HCT116 (cell line): Measurements from ENCODE around the gene DNMT3A. TPM values are rescaled to one million over a fixed set of nuclear protein-coding genes. Genes with fewer than 3 reads are reported as not detected.

Experiments
- ATAC-seq: fragments of 200-7000 bp; cut with Tn5 transposase; 2 replicates; pipeline ENCODE4 v1.9.1; 2020; ENCODE audit warnings: mild to moderate bottlenecking, moderate library complexity
- BruUV-seq: library from RNA; stranded (reverse); fragments of 400-500 nt; replicated peaks from 2 replicates; lab custom pipeline; 2021; lab: Mats Ljungman, UMichigan
- CTCF ChIA-PET: fragments of 300-600 bp; sonication (Branson Sonifier 250); formaldehyde crosslinking; loops from one replicate; lab custom pipeline; 2021; ENCODE audit warnings: antibody characterized with exemption; lab: Charles Lee
- POLR2A ChIA-PET: fragments of 300-600, 350-600 bp; sonication (Branson Sonifier 250); formaldehyde crosslinking; loops from one replicate; lab custom pipeline; 2021; ENCODE audit warnings: antibody characterized with exemption; lab: Charles Lee
- RAD21 ChIA-PET, 2 experiments: fragments of 300-600 bp; sonication (Branson Sonifier 250); formaldehyde crosslinking; loops; one replicate each; lab custom pipeline; 2023; ENCODE audit warnings: low total read pairs in 2 of 2; ENCODE audit not compliant: uncharacterized antibody in 2 of 2, unreplicated experiment in 2 of 2, low non-redundant PET in 1 of 2; lab: Charles Lee
- DNase-seq: peaks from one replicate; pipeline ENCODE4 v3.0.0-alpha.2; 2010; ENCODE audit warnings: low read depth, low spot score
- H2AFZ ChIP-seq: fragments of 200-600 bp; shearing (Covaris generic), sonication (generic); 2 replicates; pipeline ENCODE4 v1.6.1; 2017; ENCODE audit warnings: low read depth, mixed run types, mixed read lengths, antibody characterized with exemption, low read length; ENCODE audit not compliant: poor library complexity, severe bottlenecking
- H3K27ac ChIP-seq: 2 replicates; pipeline ENCODE4 v1.5.1; 2012; ENCODE audit warnings: low read depth, low read length
- H3K27me3 ChIP-seq: fragments of 200-600 bp; sonication (generic); 2 replicates; pipeline ENCODE4 v1.6.1; 2016; ENCODE audit warnings: mixed run types, low read length, mixed read lengths; ENCODE audit not compliant: insufficient read depth
- H3K36me3 ChIP-seq, 2 experiments: fragments of 200-500 bp in 1 of 2; fragments of 200-600 bp in 1 of 2; sonication (Bioruptor generic) in 1 of 2; sonication (generic) in 1 of 2; 2 replicates each; pipeline versions ENCODE4 v1.5.1 to v1.6.1; 2014 to 2016; ENCODE audit warnings: low read length in 2 of 2, inconsistent platforms in 1 of 2, mixed read lengths in 1 of 2, mixed run types in 1 of 2; ENCODE audit not compliant: insufficient read depth in 2 of 2, control insufficient read depth in 1 of 2
- H3K4me1 ChIP-seq, 2 experiments: fragments of 200-600 bp in 1 of 2; sonication (generic) in 1 of 2; 2 replicates each; pipeline versions ENCODE4 v1.5.1 to v1.6.1; 2012 to 2017; ENCODE audit warnings: low read length in 2 of 2, inconsistent platforms in 1 of 2, mild to moderate bottlenecking in 1 of 2, mixed read lengths in 1 of 2, mixed run types in 1 of 2, moderate library complexity in 1 of 2; ENCODE audit not compliant: insufficient read depth in 2 of 2, control insufficient read depth in 1 of 2
- H3K4me2 ChIP-seq: fragments of 200-600 bp; sonication (generic); 2 replicates; pipeline ENCODE4 v1.6.1; 2017; ENCODE audit warnings: mixed run types, low read length, mixed read lengths
- H3K4me3 ChIP-seq, 2 experiments: fragments of 200-600 bp in 1 of 2; sonication (generic) in 1 of 2; replicated peaks in 1 of 2; 2 replicates each; pipeline ENCODE4 v1.5.1; 2011 to 2016; ENCODE audit warnings: low read length in 2 of 2, control low read depth in 1 of 2, low read depth in 1 of 2, mild to moderate bottlenecking in 1 of 2, mixed read lengths in 1 of 2, mixed run types in 1 of 2
- H3K79me2 ChIP-seq: fragments of 200-600 bp; sonication (generic); 2 replicates; pipeline ENCODE4 v1.6.1; 2017; ENCODE audit warnings: mild to moderate bottlenecking, mixed run types, low read length, moderate library complexity, mixed read lengths; ENCODE audit not compliant: insufficient read depth
- H3K9ac ChIP-seq: fragments of 200-600 bp; sonication (generic); 2 replicates; pipeline ENCODE4 v1.6.1; 2016; ENCODE audit warnings: low read length, mixed read lengths
- H3K9me2 ChIP-seq: fragments of 200-600 bp; sonication (generic), shearing (Covaris generic); 2 replicates; pipeline ENCODE4 v1.6.1; 2017; ENCODE audit warnings: mixed run types, mild to moderate bottlenecking, moderate library complexity; ENCODE audit not compliant: insufficient read depth
- H3K9me3 ChIP-seq, 2 experiments: fragments of 200-500 bp in 1 of 2; fragments of 200-600 bp in 1 of 2; sonication (Bioruptor generic) in 1 of 2; sonication (generic) in 1 of 2; 2 replicates each; pipeline ENCODE4 v1.6.1; 2014 to 2017; ENCODE audit warnings: low read length in 2 of 2, mixed read lengths in 2 of 2, inconsistent platforms in 1 of 2, low read depth in 1 of 2, mild to moderate bottlenecking in 1 of 2, mixed run types in 1 of 2, moderate library complexity in 1 of 2; ENCODE audit not compliant: control insufficient read depth in 1 of 2, insufficient read depth in 1 of 2
- H4K20me1 ChIP-seq: fragments of 200-600 bp; sonication (generic), shearing (Covaris generic); 2 replicates; pipeline ENCODE4 v1.6.1; 2017; ENCODE audit warnings: mixed run types, mild to moderate bottlenecking, moderate library complexity; ENCODE audit not compliant: insufficient read depth
- CBX3 ChIP-seq: IDR thresholded peaks from 2 replicates; pipeline ENCODE4 v1.6.1; 2012; ENCODE audit warnings: low read depth
- CEBPB ChIP-seq: IDR thresholded peaks from 2 replicates; pipeline ENCODE4 v1.6.1; 2012; ENCODE audit warnings: low read depth
- EGR1 ChIP-seq: IDR thresholded peaks from 2 replicates; pipeline ENCODE4 v1.6.1; 2012; ENCODE audit warnings: low read depth
- EZH2 ChIP-seq: fragments of 200-600 bp; sonication (generic); IDR thresholded peaks from 2 replicates; pipeline ENCODE4 v1.6.1; 2017; ENCODE audit warnings: antibody characterized with exemption, mixed run types
- EZH2phosphoT487 ChIP-seq: fragments of 200-600 bp; IDR thresholded peaks from 2 replicates; pipeline ENCODE4 v1.6.1; 2018; ENCODE audit warnings: antibody characterized with exemption, borderline replicate concordance
- JUND ChIP-seq: IDR thresholded peaks from 2 replicates; pipeline ENCODE4 v1.6.1; 2012
- MAX ChIP-seq: IDR thresholded peaks from 2 replicates; pipeline ENCODE4 v1.6.1; 2012
- POLR2A ChIP-seq: IDR thresholded peaks from 2 replicates; pipeline ENCODE4 v1.7.0; 2011; ENCODE audit warnings: borderline replicate concordance; ENCODE audit not compliant: insufficient read depth, insufficient read length; ENCODE audit errors: extremely low read depth
- POLR2AphosphoS5 ChIP-seq: IDR thresholded peaks from 2 replicates; pipeline ENCODE4 v1.6.1; 2011; ENCODE audit warnings: mild to moderate bottlenecking, low read depth, low read length, moderate library complexity
- REST ChIP-seq: IDR thresholded peaks from 2 replicates; pipeline ENCODE4 v1.6.1; 2012; ENCODE audit warnings: low read depth
- TCF7L2 ChIP-seq: IDR thresholded peaks from 2 replicates; pipeline ENCODE4 v1.7.0; 2011; ENCODE audit warnings: borderline replicate concordance, inconsistent platforms; ENCODE audit not compliant: insufficient read depth, insufficient read length; ENCODE audit errors: extremely low read depth
- ZFX ChIP-seq: fragments of 450-650 bp; IDR thresholded peaks from 2 replicates; pipeline ENCODE4 v1.6.1; 2017
- intact Hi-C: fragments of 100-400 bp; cut with micrococcal nuclease; formaldehyde crosslinking; loops from 2 replicates; pipeline ENCODE4 v1.10.0; 2022
- total RNA-seq: library from RNA; stranded (reverse); gene quantifications from one replicate; pipeline ENCODE4 v1.2.1, GENCODE V29; 2021; ENCODE audit not compliant: unreplicated experiment
- TF ChIP-seq, protein P1 (sequence below), 3 experiments: fragments of 200-600 bp in 1 of 3; sonication (generic) in 1 of 3; IDR thresholded peaks in 2 of 3; conservative IDR thresholded peaks in 1 of 3; 2 replicates each; pipeline ENCODE4 v1.5.1; 2012 to 2017; ENCODE audit warnings: low read depth in 2 of 3, low read length in 2 of 3, antibody characterized with exemption in 1 of 3, borderline replicate concordance in 1 of 3, control low read depth in 1 of 3, mild to moderate bottlenecking in 1 of 3, mixed read lengths in 1 of 3, mixed run types in 1 of 3, moderate library complexity in 1 of 3; ENCODE audit not compliant: insufficient read depth in 1 of 3
- TF ChIP-seq, protein P2 (sequence below): IDR thresholded peaks from 2 replicates; pipeline ENCODE4 v1.6.1; 2012

The DNMT3A gene
- total RNA-seq, 1 experiment from 2014 or later, result 14.3 TPM

DNA sequence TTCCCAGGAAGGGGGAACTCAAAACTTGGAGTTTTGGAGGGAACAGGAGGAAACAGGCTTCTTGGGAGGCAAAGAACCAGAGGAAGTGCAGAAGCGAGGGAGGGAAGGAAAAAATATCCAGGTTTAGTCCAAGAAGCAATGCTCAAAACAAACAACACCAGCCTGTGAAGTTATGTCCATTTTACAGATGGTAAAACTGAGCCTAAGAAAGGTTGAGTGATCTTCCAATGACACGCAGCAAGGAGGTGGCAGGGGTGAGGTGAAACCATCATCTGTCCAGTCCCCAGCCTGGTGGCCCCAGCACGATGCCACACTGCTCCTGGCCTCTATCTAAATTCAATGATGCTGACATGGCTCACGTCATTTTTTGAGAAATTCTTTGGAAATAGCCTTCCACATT is 10.8 kb downstream of the DNMT3A start (continued):
- TF ChIP-seq, protein P1, sequence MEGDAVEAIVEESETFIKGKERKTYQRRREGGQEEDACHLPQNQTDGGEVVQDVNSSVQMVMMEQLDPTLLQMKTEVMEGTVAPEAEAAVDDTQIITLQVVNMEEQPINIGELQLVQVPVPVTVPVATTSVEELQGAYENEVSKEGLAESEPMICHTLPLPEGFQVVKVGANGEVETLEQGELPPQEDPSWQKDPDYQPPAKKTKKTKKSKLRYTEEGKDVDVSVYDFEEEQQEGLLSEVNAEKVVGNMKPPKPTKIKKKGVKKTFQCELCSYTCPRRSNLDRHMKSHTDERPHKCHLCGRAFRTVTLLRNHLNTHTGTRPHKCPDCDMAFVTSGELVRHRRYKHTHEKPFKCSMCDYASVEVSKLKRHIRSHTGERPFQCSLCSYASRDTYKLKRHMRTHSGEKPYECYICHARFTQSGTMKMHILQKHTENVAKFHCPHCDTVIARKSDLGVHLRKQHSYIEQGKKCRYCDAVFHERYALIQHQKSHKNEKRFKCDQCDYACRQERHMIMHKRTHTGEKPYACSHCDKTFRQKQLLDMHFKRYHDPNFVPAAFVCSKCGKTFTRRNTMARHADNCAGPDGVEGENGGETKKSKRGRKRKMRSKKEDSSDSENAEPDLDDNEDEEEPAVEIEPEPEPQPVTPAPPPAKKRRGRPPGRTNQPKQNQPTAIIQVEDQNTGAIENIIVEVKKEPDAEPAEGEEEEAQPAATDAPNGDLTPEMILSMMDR (IDR thresholded peaks at IDR 0.05 in 2 of 3, conservative IDR thresholded peaks at IDR 0.05 in 1 of 3; ENCODE audit: borderline replicate concordance in 1 of 3, insufficient read depth in 1 of 3, low read depth in 2 of 3, low read length in 2 of 3), result no peak
- TF ChIP-seq, protein P2, sequence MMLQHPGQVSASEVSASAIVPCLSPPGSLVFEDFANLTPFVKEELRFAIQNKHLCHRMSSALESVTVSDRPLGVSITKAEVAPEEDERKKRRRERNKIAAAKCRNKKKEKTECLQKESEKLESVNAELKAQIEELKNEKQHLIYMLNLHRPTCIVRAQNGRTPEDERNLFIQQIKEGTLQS, result no peak
- TF ChIP-seq REST (no peak), JUND (no peak)

DNA sequence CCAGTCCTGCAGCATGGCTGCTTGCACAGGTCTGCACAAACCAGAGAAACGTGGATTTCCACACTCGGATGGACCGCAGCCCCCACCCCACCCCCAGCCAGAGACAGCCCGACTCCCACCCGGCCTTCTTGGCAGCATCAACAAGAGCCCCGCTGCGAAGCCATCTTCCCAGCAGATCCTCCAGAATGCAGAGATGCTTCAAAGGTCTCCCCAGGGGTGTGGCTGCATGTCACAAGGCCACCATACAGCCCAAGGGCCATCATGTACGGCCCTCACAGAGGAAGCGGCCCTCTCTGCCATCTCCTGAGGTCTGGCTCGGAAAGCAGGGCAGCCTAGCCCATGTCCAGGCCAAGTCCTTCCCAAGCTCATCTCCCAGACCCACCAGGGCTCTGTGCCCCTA is 11.5 kb downstream of the DNMT3A start:
- POLR2A ChIA-PET, result no interaction called here
- no peaks in the 10 kb centered on the region for H3K4me1 ChIP-seq
- H3K27me3 ChIP-seq, result no peaks in the 10 kb centered on the region
- H3K4me3 ChIP-seq, result no peak overlapping the region
- CTCF ChIA-PET, result no interaction called here
- H3K9me2 ChIP-seq, result no peaks in the 10 kb centered on the region
- H2AFZ ChIP-seq, result no peak overlapping the region
- H3K9ac ChIP-seq, result no peak overlapping the region
- ATAC-seq, result no peak
- RAD21 ChIA-PET, result interaction anchor here in 1 of 2 experiments (0.6 kb wide), 1 partner anchor 36 kb away, joined by 4 read pairs; no protein-coding TSS in a partner anchor
- H3K9me3 ChIP-seq, result peaks cover 0 to 10% of the 10 kb centered on the region in 2 experiments; a peak in 1 of 4 replicates
- H3K4me2 ChIP-seq, result no peak overlapping the region
- TF ChIP-seq EZH2 (no peak), TCF7L2 (no peak), EGR1 (no peak), POLR2AphosphoS5 (no peak), ZFX (no peak), EZH2phosphoT487 (no peak), CBX3 (no peak), REST (no peak), POLR2A (no peak), CEBPB (no peak), MAX (no peak)
- TF ChIP-seq, protein P2, result no peak
- TF ChIP-seq, all 23 proteins: peak for 0
- peaks cover 5% of the 10 kb centered on the region; the same call in 1 of the 2 replicates for H3K79me2 ChIP-seq
- no TSS peak for BruUV-seq
- intact Hi-C loops, result no loop called here
- no peaks in the 10 kb centered on the region for H4K20me1 ChIP-seq
- H3K27ac ChIP-seq, result no peak overlapping the region
- H3K36me3 ChIP-seq, result peaks cover 0 to 7% of the 10 kb centered on the region in 2 experiments; a peak in 1 of 4 replicates
- no peak for DNase-seq
